Posterior cingulate gyrus (tissue), 11 donors: ENCODE results near the gene NCKIPSD.

ENCODE experiments used
- DNase-seq, 10 donors: peaks; one replicate each; pipeline versions ENCODE4 v3.0.0 to v3.0.0-alpha.2; 2020 to 2021; ENCODE audit warnings: mixed read lengths in 3 of 10
- intact Hi-C: fragments of 100-400 bp; cut with DNase I; formaldehyde crosslinking; loops from one replicate; pipeline ENCODE4 v1.15.1; 2023

The NCKIPSD gene

DNA sequence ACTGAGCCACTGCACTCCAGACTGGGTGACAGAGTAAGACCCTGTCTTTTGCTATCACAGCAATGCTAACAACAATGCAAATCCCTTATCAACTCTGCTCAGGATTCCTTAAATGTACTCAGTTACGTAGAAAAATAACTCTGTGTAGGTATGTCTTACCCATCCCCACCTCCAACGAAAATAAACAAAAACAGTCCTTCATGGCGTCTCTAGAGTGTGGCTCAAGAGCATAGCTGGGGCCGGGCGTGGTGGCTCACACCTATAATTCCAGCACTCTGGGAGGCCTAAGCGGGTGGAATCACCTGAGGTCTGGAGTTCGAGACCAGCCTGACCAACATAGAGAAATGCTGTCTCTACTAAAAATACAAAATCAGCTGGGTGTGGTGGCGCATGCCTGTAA is 13.2 kb upstream of the NCKIPSD start:
- peak in 2 of 10 donors; percentile 7 to 19 for DNase-seq

DNA sequence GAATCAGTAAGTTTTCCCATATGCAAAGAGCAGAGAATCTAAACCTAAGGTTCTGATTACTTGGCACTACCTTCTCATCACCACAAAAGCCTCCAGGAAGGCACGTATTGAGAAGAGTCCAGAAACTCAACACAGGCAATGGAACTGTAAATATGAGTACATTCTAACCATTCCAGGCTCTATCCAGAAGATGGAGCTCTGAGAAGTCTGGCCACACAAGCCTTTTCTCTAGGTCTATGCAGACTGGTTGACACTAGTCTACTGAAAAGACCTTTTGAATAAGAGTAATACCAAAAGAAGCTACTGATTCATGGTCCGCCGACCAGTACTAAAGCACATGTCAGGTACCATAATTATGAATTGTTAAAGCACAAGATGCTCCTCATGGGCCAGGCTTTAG is 12.2 kb upstream of the NCKIPSD start:
- intact Hi-C loops, result no loop called here
- peak in 1 of 10 donors; percentile 3 for DNase-seq

More for the DNA sequence above, 13.2 kb upstream of the NCKIPSD start:
- intact Hi-C loops, result no loop called here

DNA sequence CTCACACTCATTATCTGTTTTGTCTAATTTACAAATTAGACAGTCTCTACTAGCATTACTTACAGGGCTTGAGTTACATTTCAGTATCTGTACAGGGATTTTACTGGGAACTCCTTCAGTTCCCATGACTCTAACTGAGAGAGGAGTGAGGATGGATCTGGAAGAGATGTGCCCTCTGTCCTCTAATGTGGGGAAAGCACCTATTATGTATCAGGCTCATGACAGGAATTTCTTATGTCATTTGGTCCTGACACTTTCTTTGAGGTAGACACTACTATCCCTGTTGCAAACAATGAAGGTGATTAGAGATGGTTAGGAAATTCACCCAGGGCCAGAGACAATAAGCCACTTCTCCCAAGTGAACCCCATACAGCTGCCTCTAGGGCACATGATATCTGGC is 10.9 kb upstream of the NCKIPSD start:
- DNase-seq, result no peak
- intact Hi-C loops, result no loop called here

DNA sequence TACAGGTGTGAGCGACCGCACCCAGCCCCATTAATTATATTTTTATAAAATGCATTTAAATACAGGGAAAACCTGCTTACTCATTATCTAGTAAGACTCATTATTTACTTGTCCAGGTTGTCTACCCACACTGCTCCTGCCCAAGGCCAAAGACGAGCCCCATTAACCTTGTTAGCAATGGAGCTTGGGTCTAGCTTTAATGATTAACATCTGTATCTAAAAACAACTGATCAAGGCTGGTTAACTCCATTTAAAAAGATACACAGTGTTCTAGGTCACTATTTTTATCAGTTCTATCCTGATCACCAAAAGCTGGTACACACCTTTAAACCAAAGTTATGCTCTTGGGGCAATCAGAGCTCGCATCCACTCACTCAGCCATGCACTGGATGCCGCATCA is 10.4 kb upstream of the NCKIPSD start:
- DNase-seq, result peak in 1 of 10 donors; percentile 12

DNA sequence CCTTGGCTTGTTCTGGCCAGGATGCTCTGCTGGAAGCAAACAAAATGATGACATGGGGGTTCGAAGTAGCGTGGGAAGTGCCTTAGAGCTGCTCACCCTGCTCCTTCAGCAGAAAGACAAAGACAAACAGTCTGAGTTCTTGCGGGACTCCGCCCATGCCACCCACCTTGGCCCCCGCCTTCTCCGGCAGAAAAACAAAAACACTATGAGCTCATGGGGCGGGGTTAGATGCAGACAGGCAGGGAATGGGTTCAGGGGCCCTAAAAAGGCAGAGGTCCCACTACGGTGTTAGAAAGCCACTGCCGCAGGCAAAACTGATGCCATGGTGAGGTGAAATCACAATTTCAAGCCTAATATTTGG is 9.7 kb upstream of the NCKIPSD start:
- peak in 7 of 10 donors; percentile 27 to 93 (median 48) for DNase-seq
- intact Hi-C loops, result no loop called here

More for the DNA sequence above, 10.4 kb upstream of the NCKIPSD start:
- intact Hi-C loops, result no loop called here

DNA sequence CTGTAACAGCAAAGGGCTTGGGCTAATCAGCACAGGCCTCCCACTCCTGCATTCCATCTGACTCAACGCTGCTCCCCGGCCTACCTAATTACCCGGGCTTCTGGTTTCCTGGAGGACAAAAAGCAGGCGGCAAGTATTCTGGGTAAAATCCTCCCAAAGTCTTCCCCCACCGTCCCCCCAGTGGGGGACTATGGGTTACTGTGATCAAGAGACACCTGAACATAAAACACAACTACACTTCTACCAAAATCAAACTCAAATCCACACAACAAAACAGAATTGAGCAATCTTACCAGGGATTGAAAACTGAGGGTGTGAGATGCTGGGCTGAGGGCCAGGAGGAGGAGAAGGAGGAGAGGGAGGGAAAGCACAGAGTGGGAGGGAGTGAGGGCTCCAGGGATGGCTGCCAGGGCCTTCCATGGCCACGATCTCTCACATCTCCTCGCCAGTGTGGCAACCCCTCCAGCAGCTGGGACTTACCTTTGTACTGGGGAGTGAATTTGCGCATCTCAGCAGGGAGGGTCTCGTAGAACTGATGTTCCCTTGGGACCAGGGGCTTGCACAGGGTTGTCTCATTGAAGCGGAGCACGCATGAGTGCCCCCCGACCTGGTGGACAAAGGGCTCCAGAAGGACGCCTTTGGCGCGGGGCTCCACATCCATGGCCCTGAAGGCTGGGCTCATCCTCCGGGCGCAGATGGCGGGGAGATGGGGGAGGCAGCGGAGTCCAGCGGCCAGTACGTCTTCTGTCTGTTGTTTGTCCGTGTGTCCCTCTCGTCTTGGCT is 9.1 kb upstream of the NCKIPSD start:
- DNase-seq, result peak; percentile 57 to 94 (median 76)
- intact Hi-C loops, result no loop called here

DNA sequence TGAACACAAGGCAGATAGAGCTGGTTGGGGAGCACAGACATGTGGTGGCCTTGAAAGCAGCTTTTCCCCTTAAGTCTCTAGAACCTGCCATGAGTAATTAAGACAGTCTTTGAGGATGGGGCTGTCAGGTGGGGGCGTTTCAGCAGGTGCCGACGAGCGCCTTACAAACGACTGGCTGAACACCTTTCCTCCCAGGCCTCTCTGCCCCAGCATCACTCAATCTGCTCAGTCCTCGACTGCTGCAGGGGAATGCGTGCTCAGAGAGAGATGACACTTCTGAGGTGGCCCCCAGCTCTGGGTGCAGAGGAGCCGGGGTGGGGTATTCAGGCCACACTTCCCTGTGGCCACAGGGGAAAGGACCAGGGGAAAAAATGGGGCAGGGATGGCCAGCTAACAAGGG is 8.1 kb upstream of the NCKIPSD start:
- DNase-seq, result peak in 2 of 10 donors; percentile 53
- intact Hi-C loops, result no loop called here

DNA sequence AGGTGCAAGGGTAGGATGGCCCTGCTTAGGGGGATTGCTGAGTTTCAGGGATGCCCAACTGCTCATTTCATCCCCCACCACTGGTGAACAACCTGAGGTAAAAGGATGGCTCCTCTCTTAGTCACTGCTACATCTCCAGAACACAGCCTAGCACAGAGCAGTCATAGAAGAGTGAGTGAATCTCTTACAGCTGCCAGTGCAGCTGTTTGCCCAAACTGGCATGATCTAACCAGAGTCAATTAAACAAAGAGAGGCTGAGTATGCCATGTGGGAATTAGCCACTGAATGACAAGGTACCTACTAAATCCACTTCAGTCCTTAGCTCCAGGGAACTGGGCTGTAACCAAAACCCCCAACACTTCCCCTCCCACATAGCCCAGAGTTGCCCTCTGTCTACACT is 6.8 kb upstream of the NCKIPSD start:
- intact Hi-C loops, result no loop called here
- no peak for DNase-seq

DNA sequence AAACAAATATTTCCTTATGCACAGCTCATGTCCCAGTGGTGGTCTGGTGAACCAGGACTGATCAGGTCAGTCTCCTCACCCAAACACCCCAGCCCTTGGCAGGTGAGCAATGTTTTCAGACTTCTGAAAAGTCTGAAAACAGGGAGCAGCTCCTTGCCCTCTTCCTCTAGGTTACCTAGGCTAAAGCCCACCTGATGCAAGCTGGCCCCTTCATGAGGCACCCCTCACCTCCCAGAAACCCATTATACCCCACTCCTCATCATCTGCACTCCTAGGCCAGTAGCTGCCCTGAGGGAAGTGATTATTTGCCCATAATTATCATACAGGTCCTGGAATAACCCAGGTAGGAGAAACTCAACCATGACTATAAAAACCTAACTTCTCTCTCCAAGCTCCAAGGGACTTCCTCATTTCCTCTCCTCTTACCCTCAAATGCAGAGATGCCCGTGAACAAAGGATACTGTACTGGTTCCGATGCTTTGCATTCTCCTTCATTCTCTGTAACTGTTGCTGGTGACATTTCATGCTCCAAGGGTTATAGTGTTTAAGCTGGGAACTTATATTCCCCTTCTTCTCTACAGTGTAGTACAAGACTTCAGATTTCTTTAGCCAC is 5.2 kb upstream of the NCKIPSD start:
- intact Hi-C loops, result no loop called here
- peak in 2 of 10 donors; percentile 1 to 4 for DNase-seq

DNA sequence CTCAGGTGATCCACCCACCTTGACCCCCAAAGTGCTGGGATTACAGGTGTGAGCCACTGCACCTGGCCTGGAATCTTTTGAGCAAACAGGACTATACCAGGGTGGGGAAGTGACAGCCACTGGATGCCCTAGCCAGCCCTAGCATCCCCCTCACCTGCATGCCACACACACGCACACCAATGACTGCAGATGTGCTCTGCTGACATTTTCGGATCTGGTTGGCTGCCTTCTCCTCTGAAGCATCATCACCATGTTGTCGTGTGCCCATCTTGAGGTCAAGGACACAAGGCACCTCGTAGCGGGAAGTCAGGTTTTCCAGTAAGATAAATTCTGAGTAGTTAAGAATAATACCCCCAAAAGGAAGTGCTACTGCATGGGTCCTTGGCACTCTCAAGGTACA is 3.7 kb upstream of the NCKIPSD start:
- intact Hi-C loops, result no loop called here

DNA sequence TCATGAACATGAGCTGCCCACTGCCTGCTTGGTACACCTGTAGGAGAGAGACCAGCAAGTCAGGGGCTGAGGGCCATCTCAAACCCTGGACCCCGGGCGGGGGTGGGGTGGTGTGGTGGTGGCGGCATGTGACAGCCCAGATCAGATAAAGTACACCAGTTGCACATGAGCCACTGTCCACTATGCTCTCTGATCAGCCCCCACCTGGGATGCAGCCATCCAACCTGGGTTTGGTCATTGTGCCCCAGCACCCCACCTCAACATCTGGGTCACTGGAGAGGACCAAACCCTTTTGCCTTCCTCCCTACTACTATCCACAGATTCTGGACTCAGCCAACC is 3.0 kb upstream of the NCKIPSD start:
- peak in 1 of 10 donors; percentile 31 for DNase-seq
- intact Hi-C loops, result no loop called here

More for the DNA sequence above, 3.7 kb upstream of the NCKIPSD start:
- DNase-seq, result peak in 1 of 10 donors; percentile 4

DNA sequence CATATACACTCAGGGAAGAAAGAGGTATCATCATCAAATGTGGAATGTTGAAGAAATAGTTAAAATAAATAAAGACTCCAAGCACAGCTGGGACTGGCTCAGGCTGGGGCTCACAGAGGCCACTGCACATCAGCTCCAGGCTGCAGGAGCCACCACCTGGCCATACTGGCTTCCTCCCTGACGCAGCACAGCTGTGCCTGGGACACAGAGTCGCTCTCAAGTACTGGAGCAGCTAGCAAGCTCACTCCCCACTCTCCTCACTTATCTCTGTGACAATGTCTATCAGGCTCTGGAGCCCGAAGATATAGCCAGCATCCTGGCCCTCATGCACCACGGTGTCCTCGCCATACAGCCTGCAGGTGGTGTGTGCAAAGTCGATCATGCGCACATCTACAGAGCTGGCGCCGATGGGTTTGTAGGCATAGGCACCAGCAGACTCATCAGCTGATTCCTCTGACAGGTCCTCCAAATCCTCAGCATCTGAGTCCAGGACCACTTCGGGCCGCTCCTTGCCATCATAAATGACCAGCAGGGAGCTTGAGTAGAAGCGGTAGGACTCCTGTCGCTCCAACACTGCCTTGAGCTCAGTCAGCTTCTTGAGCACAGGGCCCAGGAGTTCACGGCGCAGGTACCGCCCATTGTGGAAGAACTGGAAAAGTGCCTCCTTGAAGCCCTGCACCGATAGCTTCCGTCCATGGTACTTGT is 2.5 kb upstream of the NCKIPSD start:
- intact Hi-C loops, result no loop called here

DNA sequence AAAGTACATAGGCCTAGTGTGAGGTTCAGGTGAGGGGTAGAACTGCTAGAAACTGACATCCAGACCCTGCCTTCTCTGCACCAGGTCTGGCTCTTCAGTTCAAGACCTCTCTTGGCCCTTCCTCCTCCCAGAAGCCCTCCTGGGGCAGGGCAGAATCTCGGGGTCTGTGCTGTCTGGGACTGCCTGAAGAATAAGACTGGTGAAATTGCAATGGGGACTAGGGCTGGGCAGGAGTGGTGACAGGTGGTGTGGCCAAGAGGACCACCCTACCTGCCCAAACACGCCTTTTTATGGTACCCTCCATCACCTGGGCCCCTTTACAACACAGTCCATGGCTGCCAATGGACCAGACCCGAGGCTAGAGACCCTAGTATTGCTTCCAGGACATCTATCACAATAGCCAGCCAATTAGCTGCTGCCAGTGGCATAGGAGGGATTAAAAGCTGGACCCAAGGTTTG is 1.5 kb upstream of the NCKIPSD start:
- intact Hi-C loops, result no loop called here
- peak in 1 of 10 donors; percentile 52 for DNase-seq

More for the DNA sequence above, 2.5 kb upstream of the NCKIPSD start:
- peak in 2 of 10 donors; percentile 30 to 69 for DNase-seq

DNA sequence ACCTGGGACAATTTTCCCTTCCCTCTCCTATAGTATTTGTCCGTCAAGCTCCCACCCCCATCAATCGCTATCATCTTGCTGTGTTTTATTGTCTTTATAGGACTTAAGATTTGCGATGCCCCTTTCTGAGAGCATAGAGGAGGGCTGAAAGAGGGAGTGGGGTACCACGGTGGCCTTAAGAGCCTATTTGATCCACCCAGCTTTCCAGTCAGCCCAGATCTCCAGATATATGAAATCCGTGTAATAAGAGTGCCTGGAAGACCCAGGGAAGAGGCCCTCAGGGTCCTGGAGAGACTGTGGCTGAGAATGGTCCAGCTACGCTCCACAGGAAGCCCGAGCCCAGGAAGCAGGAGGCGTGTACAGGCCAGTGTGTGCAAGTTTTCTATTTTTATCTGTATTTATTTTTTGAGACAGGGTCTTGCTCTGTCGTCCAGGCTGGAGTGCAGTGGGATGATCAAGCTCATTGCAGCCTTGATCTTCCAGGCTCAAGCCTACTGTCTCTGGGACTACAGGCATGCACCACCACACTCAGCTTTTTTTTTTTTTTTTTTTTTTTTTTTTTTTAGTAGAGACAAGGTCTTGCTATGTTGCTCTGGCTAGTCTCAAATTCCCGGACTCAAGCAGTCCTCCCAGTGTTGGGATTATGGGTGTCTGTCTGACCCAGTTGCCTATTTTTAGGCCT is 964 bp upstream of the NCKIPSD start:
- intact Hi-C loops, result no loop called here
- peak in 2 of 10 donors; percentile 6 to 13 for DNase-seq

DNA sequence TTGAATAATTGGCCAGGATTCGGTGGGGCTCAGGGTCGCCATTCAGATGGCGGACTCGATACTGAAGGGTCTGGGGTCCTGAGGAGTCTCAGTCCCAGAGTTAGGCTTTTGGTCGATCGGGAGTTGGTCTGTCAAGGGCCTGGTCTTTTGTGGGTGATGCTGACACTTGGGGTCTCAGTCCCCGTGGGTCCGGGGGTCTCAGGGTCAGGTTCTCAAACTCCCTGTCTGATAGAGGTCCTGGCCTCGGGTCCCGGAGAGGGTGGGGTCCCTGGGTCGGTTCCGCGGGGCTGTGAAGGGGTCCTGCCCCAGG is 467 bp downstream of the NCKIPSD start:
- intact Hi-C loops, result loop anchor here (2.0 kb wide), 1 partner anchor 56 kb away; no protein-coding TSS in a partner anchor

DNA sequence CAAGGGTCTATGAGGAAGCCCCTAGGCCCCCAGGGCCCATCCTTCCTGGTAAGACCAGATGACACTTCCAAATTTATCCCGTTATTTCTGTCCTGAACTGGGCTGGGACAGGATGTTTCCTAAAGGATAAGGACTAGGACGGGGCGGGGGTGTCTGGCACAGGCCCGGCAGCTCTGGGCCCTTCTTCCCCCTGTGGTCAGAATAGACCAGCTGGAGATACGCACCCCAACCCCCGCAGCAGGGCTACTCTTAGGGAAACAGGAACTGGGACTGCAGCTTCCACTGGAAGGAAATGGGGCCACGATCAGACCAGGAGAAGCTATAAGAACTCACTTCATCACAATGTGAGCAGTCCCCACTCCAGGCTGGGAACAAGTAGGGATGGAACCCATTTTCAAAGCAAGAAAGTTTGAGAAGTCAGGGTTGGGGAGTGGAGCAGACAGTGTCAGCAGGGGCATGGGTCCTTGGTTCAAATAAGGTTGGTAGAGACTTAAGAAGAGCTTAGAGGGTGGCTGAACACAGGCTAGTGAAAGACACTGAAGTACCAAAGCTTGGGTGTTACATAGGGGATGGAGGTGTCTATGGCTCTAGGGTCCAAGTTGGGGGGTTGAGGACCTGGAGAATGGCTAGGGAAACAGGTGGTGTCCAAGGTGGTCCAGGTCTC is 1.1 kb downstream of the NCKIPSD start:
- DNase-seq, result peak in 2 of 10 donors; percentile 79 to 82
- intact Hi-C loops, result loop anchor here (2.0 kb wide), 1 partner anchor 56 kb away; no protein-coding TSS in a partner anchor

More for the DNA sequence above, 467 bp downstream of the NCKIPSD start:
- DNase-seq, result no peak

DNA sequence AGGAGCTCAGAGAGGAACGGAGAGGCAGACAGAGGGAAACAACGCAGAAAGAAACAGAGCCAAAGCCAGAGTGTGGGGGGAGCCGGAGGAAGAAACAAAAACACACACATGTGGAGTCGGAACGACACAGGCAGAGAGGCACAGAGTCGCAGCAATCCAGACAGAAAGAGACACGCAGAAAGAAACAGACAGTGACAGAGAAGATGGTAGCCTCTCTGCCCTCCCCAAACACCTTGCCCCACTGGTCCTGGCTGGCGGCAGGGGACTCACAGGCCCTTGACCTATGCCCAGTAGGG is 1.7 kb downstream of the NCKIPSD start:
- intact Hi-C loops, result loop anchor here (2.0 kb wide), 1 partner anchor 57 kb away; no protein-coding TSS in a partner anchor
- DNase-seq, result peak in 1 of 10 donors; percentile 30

DNA sequence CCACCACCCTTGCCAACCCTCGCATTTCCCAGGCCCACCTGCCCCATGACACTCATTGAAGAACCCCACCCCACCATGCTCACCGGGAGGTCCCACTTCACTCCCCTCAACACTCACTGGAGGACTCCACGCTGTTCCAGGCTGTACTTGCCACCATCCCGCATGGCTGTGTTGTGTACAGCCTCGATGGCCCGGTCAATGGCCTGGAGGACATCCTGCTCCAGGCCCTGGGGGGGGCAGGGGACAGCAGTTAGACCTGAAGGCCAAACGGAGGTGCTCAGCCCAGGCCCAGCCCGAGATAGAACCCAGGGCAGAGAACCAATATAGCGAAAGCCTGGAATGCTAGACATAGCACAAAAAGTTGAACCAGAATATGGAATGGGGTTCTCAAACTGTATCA is 2.9 kb downstream of the NCKIPSD start:
- DNase-seq, result peak in 2 of 10 donors; percentile 61 to 64
- intact Hi-C loops, result no loop called here

DNA sequence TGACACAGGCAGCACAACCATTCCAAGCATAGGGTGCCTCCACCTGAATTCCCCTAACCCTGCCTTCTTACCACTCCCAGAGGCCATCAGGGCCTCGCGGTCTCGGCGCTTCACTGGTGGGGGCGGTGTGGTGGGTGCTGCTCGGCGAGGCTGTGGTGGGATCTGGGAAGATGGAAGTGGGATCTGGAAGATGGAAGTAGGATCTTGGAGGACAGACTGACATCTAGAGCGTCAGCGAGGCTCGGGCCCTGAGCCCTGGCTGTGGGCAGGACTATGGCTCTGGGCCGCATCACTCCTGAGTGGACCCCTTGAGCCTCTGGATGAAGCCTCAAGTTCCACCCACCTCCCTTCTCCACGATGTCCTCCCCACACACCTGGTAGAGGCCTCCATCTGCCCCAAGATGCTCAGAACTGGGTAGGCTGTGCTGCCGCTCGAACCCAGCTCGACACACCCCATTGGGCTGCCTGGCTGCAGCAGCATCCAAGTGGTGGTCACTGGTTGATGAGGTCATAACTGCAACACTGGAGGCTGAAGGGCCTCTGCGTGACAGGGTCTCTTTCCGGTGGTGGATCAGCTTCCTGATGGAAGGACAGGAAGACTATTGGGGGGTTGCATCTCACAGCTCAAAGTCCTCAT is 3.6 kb downstream of the NCKIPSD start:
- DNase-seq, result peak in 2 of 10 donors; percentile 57 to 63
- intact Hi-C loops, result no loop called here

DNA sequence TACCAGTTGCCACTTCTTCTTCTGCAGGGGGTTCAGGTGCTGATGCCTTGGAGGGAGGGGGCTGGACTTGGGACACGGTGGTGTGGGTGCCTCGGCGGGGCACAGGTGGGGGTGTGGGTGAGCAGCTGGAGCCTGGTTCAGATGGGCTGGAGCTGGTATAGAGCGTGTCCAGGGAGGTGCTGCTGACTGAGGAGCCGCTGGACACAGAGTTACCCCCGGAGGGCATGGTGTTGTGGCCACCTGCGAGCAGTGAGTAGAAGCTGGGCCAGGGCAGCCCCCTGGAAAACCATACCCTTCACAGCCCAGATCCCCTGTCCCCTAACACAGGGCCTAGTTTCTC is 4.2 kb downstream of the NCKIPSD start:
- DNase-seq, result peak in 1 of 10 donors; percentile 21
- intact Hi-C loops, result no loop called here
